H1 (cell line): ENCODE data around the gene MGST1. TPM values are rescaled to one million over a fixed set of nuclear protein-coding genes. Genes with fewer than 3 reads are reported as not detected.

ENCODE experiments used
- CTCF ChIA-PET: fragments of 300-600 bp; sonication (Branson Sonifier 250); formaldehyde crosslinking; loops from one replicate; lab custom pipeline; 2021; ENCODE audit not compliant: partially characterized antibody; lab: Charles Lee
- POLR2A ChIA-PET: fragments of 300-600 bp; sonication (Branson Sonifier 250); formaldehyde crosslinking; loops from one replicate; lab custom pipeline; 2021; ENCODE audit warnings: inconsistent platforms; ENCODE audit not compliant: partially characterized antibody; lab: Charles Lee
- DNase-seq, 2 experiments: peaks; one replicate each; pipeline versions ENCODE4 v3.0.0 to v3.0.0-alpha.2; 2010 to 2022; ENCODE audit warnings: low spot score in 2 of 2, low read depth in 1 of 2, mixed read lengths in 1 of 2
- FAIRE-seq: peaks from 2 replicates; lab custom pipeline; 2011; peaks lifted over from hg19 to GRCh38; lab: Jason Lieb, UNC
- H2AFZ ChIP-seq: 2 replicates; pipeline ENCODE4 v1.8.1; 2012; ENCODE audit warnings: low read length, inconsistent platforms
- H2AK5ac ChIP-seq: 2 replicates; pipeline ENCODE4 v1.6.1; 2013; ENCODE audit warnings: low read depth, low read length
- H2BK120ac ChIP-seq: replicated peaks from 2 replicates; pipeline ENCODE3; 2013; ENCODE audit warnings: low read depth, low read length, inconsistent platforms
- H2BK12ac ChIP-seq: 2 replicates; pipeline ENCODE4 v1.6.1; 2013; ENCODE audit warnings: low read depth, low read length
- H2BK15ac ChIP-seq: 2 replicates; pipeline ENCODE4 v1.6.1; 2013; ENCODE audit warnings: low read length
- H2BK20ac ChIP-seq: 2 replicates; pipeline ENCODE4 v1.6.1; 2013; ENCODE audit warnings: low read length
- H2BK5ac ChIP-seq: 2 replicates; pipeline ENCODE4 v1.6.1; 2013; ENCODE audit warnings: low read depth, low read length
- H3K14ac ChIP-seq: 2 replicates; pipeline ENCODE4 v1.6.1; 2013; ENCODE audit warnings: inconsistent platforms; ENCODE audit not compliant: insufficient read length
- H3K18ac ChIP-seq: 2 replicates; pipeline ENCODE4 v1.6.1; 2013; ENCODE audit warnings: low read length; ENCODE audit errors: extremely low read depth
- H3K23ac ChIP-seq: 2 replicates; pipeline ENCODE4 v1.6.1; 2013; ENCODE audit warnings: inconsistent platforms; ENCODE audit not compliant: insufficient read length
- H3K23me2 ChIP-seq: 2 replicates; pipeline ENCODE4 v1.6.1; 2013; ENCODE audit warnings: low read depth, low read length
- H3K27ac ChIP-seq: 2 replicates; pipeline ENCODE4 v1.6.1; 2011; ENCODE audit warnings: low read depth, low read length, inconsistent platforms
- H3K27me3 ChIP-seq, 4 experiments: replicated peaks in 1 of 4; 1 replicate in 1 of 4; 2 replicates in 3 of 4; pipeline versions ENCODE4 v1.6.1 to v1.8.1; 2011 to 2013; ENCODE audit warnings: low read length in 3 of 4, mild to moderate bottlenecking in 3 of 4, inconsistent platforms in 2 of 4, mixed read lengths in 2 of 4, moderate library complexity in 1 of 4; ENCODE audit not compliant: control insufficient read depth in 3 of 4, insufficient read depth in 3 of 4; ENCODE audit errors: extremely low read depth in 1 of 4
- H3K36me3 ChIP-seq, 4 experiments: 2 replicates each; pipeline versions ENCODE4 v1.6.1 to v1.8.1; 2011 to 2013; ENCODE audit warnings: mild to moderate bottlenecking in 4 of 4, low read length in 3 of 4, moderate library complexity in 2 of 4, control low read depth in 1 of 4, inconsistent platforms in 1 of 4; ENCODE audit not compliant: insufficient read depth in 4 of 4, control insufficient read depth in 2 of 4
- H3K4ac ChIP-seq: replicated peaks from 2 replicates; pipeline ENCODE3; 2013; ENCODE audit warnings: low read length, low read depth, mixed read lengths, inconsistent platforms; ENCODE audit not compliant: insufficient read length
- H3K4me1 ChIP-seq, 4 experiments: replicated peaks in 1 of 4; 1 replicate in 1 of 4; 2 replicates in 3 of 4; pipeline versions ENCODE4 v1.6.1 to v1.8.1; 2011 to 2013; ENCODE audit warnings: low read length in 3 of 4, inconsistent platforms in 2 of 4, mixed read lengths in 1 of 4; ENCODE audit not compliant: insufficient read depth in 4 of 4, control insufficient read depth in 3 of 4
- H3K4me2 ChIP-seq, 2 experiments: 2 replicates each; pipeline versions ENCODE4 v1.6.1 to v1.8.1; 2011 to 2013; ENCODE audit warnings: low read depth in 2 of 2, low read length in 2 of 2, control low read depth in 1 of 2, inconsistent platforms in 1 of 2, mild to moderate bottlenecking in 1 of 2; ENCODE audit not compliant: insufficient read depth in 1 of 2
- H3K4me3 ChIP-seq, 4 experiments: fragments of 200-600, 300-600 bp in 1 of 4; sonication (generic), shearing (Covaris generic), sonication (Bioruptor Twin) in 1 of 4; 2 replicates each; pipeline versions ENCODE4 v1.5.1 to v1.8.1; 2011 to 2016; ENCODE audit warnings: low read length in 4 of 4, low read depth in 3 of 4, control low read depth in 2 of 4, inconsistent platforms in 2 of 4, mild to moderate bottlenecking in 2 of 4, mixed read lengths in 1 of 4, moderate library complexity in 1 of 4; ENCODE audit not compliant: insufficient read depth in 2 of 4; ENCODE audit errors: extremely low read depth in 1 of 4
- H3K56ac ChIP-seq: replicated peaks from 2 replicates; pipeline ENCODE3; 2013; ENCODE audit warnings: low read depth, mild to moderate bottlenecking, mixed read lengths, low read length, inconsistent platforms; ENCODE audit not compliant: insufficient read length
- H3K79me1 ChIP-seq: 2 replicates; pipeline ENCODE4 v1.6.1; 2013; ENCODE audit warnings: low read depth, low read length, control low read depth
- H3K79me2 ChIP-seq, 2 experiments: 2 replicates each; pipeline versions ENCODE4 v1.6.1 to v1.8.1; 2012 to 2013; ENCODE audit warnings: low read length in 2 of 2, mild to moderate bottlenecking in 2 of 2, inconsistent platforms in 1 of 2; ENCODE audit not compliant: insufficient read depth in 2 of 2, control insufficient read depth in 1 of 2
- H3K9ac ChIP-seq, 4 experiments: replicated peaks in 1 of 4; 1 replicate in 1 of 4; 2 replicates in 3 of 4; pipeline versions ENCODE4 v1.6.1 to v1.8.1; 2011 to 2013; ENCODE audit warnings: low read depth in 3 of 4, low read length in 3 of 4, control low read depth in 2 of 4, mild to moderate bottlenecking in 2 of 4, moderate library complexity in 2 of 4, inconsistent platforms in 1 of 4; ENCODE audit errors: extremely low read depth in 1 of 4
- H3K9me3 ChIP-seq, 2 experiments: 2 replicates each; pipeline versions ENCODE4 v1.6.1 to v1.8.1; 2012 to 2013; ENCODE audit warnings: mild to moderate bottlenecking in 2 of 2, moderate library complexity in 2 of 2, control low read depth in 1 of 2, inconsistent platforms in 1 of 2, low read depth in 1 of 2, low read length in 1 of 2, mixed read lengths in 1 of 2; ENCODE audit not compliant: insufficient read depth in 2 of 2
- H4K20me1 ChIP-seq, 2 experiments: replicated peaks in 1 of 2; 2 replicates each; pipeline versions ENCODE3 to v1.8.1; 2011 to 2013; ENCODE audit warnings: inconsistent platforms in 2 of 2, low read length in 2 of 2, mild to moderate bottlenecking in 1 of 2; ENCODE audit not compliant: insufficient read depth in 2 of 2, control insufficient read depth in 1 of 2
- H4K5ac ChIP-seq: 2 replicates; pipeline ENCODE4 v1.6.1; 2013; ENCODE audit warnings: low read length, low read depth, mixed read lengths, inconsistent platforms; ENCODE audit not compliant: insufficient read length
- H4K8ac ChIP-seq: 2 replicates; pipeline ENCODE4 v1.8.0; 2013; ENCODE audit warnings: mild to moderate bottlenecking, moderate library complexity, low read length, inconsistent platforms; ENCODE audit not compliant: insufficient read depth; ENCODE audit errors: extremely low read depth
- H4K91ac ChIP-seq: replicated peaks from 2 replicates; pipeline ENCODE3; 2013; ENCODE audit warnings: low read length, mixed read lengths, inconsistent platforms; ENCODE audit not compliant: insufficient read length
- BRCA1 ChIP-seq: IDR thresholded peaks from 2 replicates; pipeline ENCODE4 v1.6.1; 2012; ENCODE audit warnings: low read depth, low read length, improper control_type of control experiment
- JUN ChIP-seq: IDR thresholded peaks from 2 replicates; pipeline ENCODE4 v1.6.1; 2011; ENCODE audit warnings: low read depth, mild to moderate bottlenecking, improper control_type of control experiment, low read length
- POLR2AphosphoS5 ChIP-seq: IDR thresholded peaks from 2 replicates; pipeline ENCODE4 v1.6.1; 2011; ENCODE audit warnings: low read depth, low read length
- WGBS, 2 experiments: shearing (Covaris generic) in 1 of 2; methylation state at CpG; one replicate each; pipeline versions ENCODE4 v1.1.6 to v1.1.7; 2013 to 2015; ENCODE audit warnings: low lambda C conversion rate in 2 of 2, mixed read lengths in 2 of 2, inconsistent platforms in 1 of 2, low coverage in 1 of 2, missing lambda C conversion rate in 1 of 2; ENCODE audit not compliant: insufficient replicate concordance in 2 of 2, insufficient coverage in 1 of 2, insufficient read length in 1 of 2; ENCODE audit errors: extremely low coverage in 1 of 2, missing lambda C conversion rate in 1 of 2; 5-methylcytosine and 5-hydroxymethylcytosine counted together
- polyA plus RNA-seq, 7 experiments: library from polyadenylated mRNA; depleted of rRNA in 3 of 7; stranded (reverse) in 5 of 7; unstranded in 2 of 7; fragments of >200 nt in 5 of 7; fragments of 200-250 nt in 2 of 7; gene quantifications; 1 replicate in 5 of 7; 2 replicates in 1 of 7; 4 replicates in 1 of 7; pipeline versions ENCODE4 v1.2.1 to v1.2.3, GENCODE V29; 2011 to 2013; ENCODE audit warnings: missing spikeins in 2 of 7, mixed read lengths in 2 of 7
- total RNA-seq: library from RNA; stranded (reverse); fragmentation: NEBNext Ultra II Directional; extraction: Animal tissue kit (Norgen Biotek cat#: 25700); gene quantifications from 2 replicates; pipeline ENCODE4 v1.2.1, GENCODE V29; 2021

MGST1 gene
- total and polyA plus RNA-seq, 2 of the 8 experiments (the other 6 are each of a cell fraction or from before 2014, with no cell fraction given): 442 to 478 TPM

DNA sequence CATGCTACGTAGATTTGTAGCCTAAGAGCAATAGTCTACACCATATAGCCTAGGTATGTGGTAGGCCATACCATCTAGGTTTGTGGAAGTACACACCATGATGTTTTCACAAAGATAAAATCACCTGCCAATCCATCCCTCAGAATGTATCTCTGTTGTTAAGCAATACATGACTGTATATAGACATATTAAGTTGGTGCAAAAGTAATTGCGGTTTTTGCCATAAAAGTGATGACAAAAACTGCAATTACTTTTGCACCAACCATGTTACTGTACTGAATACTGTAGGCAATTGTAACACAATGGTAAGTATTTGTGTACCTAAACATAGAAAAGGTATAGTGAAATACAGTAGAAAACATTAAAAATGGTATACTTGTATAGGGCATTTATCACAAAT is 40.5 kb downstream of the MGST1 start:
- Histone ChIP-seq H2BK120ac (no peak overlapping the region), H3K4me2 (no peak overlapping the region), H2AK5ac (no peak overlapping the region), H3K4ac (no peak overlapping the region), H4K91ac (no peak overlapping the region), H2BK15ac (no peak overlapping the region), H2BK20ac (no peak overlapping the region), H3K36me3 (no peaks in the 10 kb centered on the region), H2AFZ (no peak overlapping the region), H3K23ac (no peak overlapping the region), H3K4me1 (no peaks in the 10 kb centered on the region; a peak in 1 of 7 replicates), H4K8ac (no peak overlapping the region), H3K9me3 (peaks cover 0 to under 1% of the 10 kb centered on the region in 2 experiments; a peak in 1 of 4 replicates), H3K79me2 (no peaks in the 10 kb centered on the region), H3K18ac (no peak overlapping the region), H4K20me1 (no peaks in the 10 kb centered on the region), H3K27ac (no peak overlapping the region), H2BK5ac (no peak overlapping the region), H3K4me3 (no peak overlapping the region), H3K56ac (no peak overlapping the region), H3K14ac (no peak overlapping the region), H2BK12ac (no peak overlapping the region), H3K79me1 (no peaks in the 10 kb centered on the region), H3K23me2 (no peaks in the 10 kb centered on the region), H4K5ac (no peak overlapping the region), H3K9ac (no peak overlapping the region), H3K27me3 (no peaks in the 10 kb centered on the region)
- ChIA-PET CTCF (interaction anchor here (1.6 to 2.7 kb wide), 3 partner anchors 17 to 457 kb away, joined by 3 to 7 read pairs (median 6); no protein-coding TSS in a partner anchor), POLR2A (no interaction called here)
- TF ChIP-seq JUN (no peak), POLR2AphosphoS5 (no peak), BRCA1 (no peak)
- no peak for DNase-seq
- no peak for FAIRE-seq
- 74% methylated on average over 2 of the region's 2 CpGs; no CpG with 5 or more reads in 1 of the 2 experiments for WGBS, 2 experiments
